Neutrophil (primary cell): ENCODE data around the gene TIMP4.

ENCODE experiments used
- H3K27ac ChIP-seq: fragments of 200-600 bp; sonication (generic); 2 replicates; pipeline ENCODE4 v1.5.1; 2016; ENCODE audit warnings: mild to moderate bottlenecking, moderate library complexity
- H3K27me3 ChIP-seq: fragments of 200-600 bp; sonication (generic); 2 replicates; pipeline ENCODE4 v1.6.0; 2016; ENCODE audit warnings: mild to moderate bottlenecking
- H3K36me3 ChIP-seq: fragments of 200-600 bp; sonication (generic); 2 replicates; pipeline ENCODE4 v1.5.1; 2017
- H3K4me1 ChIP-seq, 2 experiments: fragments of 200-600 bp in 1 of 2; sonication (generic) in 1 of 2; 1 replicate in 1 of 2; 2 replicates in 1 of 2; pipeline versions ENCODE4 v1.5.1 to v1.6.1; 2013 to 2016; ENCODE audit warnings: low read depth in 1 of 2, low read length in 1 of 2, mild to moderate bottlenecking in 1 of 2, moderate library complexity in 1 of 2; ENCODE audit not compliant: control insufficient read depth in 1 of 2, insufficient read depth in 1 of 2
- H3K4me3 ChIP-seq, 2 experiments: fragments of 200-600 bp in 1 of 2; sonication (generic) in 1 of 2; 1 replicate in 1 of 2; 2 replicates in 1 of 2; pipeline ENCODE4 v1.5.1; 2013 to 2016; ENCODE audit warnings: low read depth in 1 of 2, low read length in 1 of 2, mild to moderate bottlenecking in 1 of 2, moderate library complexity in 1 of 2
- H3K9me3 ChIP-seq: fragments of 200-600 bp; sonication (generic); 2 replicates; pipeline ENCODE4 v1.5.1; 2016
- TF ChIP-seq, protein P1 (sequence below): fragments of 200-600 bp; sonication (generic); IDR thresholded peaks from 2 replicates; pipeline ENCODE4 v1.5.1; 2016; ENCODE audit warnings: antibody characterized with exemption

Gene TIMP4

DNA sequence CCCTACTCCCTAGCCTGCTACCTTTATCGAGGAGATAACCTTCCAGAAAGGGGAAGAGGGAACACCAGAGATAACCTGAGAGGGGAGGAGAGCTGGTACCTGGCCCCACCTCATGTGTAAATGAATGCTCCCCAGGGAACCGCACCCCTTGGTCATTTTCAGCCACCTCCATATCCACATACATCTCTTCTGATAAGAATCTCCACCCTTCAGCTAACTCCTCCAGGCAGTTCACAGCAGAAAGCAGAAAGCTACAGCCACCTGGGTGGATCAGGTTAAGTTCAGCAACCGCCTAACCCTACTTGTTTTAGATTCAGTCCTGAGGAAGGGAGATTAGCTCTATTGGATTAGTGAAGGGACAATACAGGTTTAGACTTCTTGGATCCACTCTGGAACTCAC, 38.0 kb upstream of the TIMP4 start:
- Histone ChIP-seq H3K9me3 (no peaks in the 10 kb centered on the region), H3K4me3 (no peak overlapping the region), H3K36me3 (no peaks in the 10 kb centered on the region), H3K27me3 (no peaks in the 10 kb centered on the region), H3K4me1 (peaks cover 51 to 53% of the 10 kb centered on the region in 2 experiments), H3K27ac (no peak overlapping the region)
- TF ChIP-seq, protein P1, sequence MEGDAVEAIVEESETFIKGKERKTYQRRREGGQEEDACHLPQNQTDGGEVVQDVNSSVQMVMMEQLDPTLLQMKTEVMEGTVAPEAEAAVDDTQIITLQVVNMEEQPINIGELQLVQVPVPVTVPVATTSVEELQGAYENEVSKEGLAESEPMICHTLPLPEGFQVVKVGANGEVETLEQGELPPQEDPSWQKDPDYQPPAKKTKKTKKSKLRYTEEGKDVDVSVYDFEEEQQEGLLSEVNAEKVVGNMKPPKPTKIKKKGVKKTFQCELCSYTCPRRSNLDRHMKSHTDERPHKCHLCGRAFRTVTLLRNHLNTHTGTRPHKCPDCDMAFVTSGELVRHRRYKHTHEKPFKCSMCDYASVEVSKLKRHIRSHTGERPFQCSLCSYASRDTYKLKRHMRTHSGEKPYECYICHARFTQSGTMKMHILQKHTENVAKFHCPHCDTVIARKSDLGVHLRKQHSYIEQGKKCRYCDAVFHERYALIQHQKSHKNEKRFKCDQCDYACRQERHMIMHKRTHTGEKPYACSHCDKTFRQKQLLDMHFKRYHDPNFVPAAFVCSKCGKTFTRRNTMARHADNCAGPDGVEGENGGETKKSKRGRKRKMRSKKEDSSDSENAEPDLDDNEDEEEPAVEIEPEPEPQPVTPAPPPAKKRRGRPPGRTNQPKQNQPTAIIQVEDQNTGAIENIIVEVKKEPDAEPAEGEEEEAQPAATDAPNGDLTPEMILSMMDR = no peak

GRCh38 chr3:12195231-12195630, 36.5 kb upstream of the TIMP4 start:
- Histone ChIP-seq H3K4me3 (no peak overlapping the region), H3K9me3 (no peaks in the 10 kb centered on the region), H3K4me1 (peaks cover 54 to 55% of the 10 kb centered on the region in 2 experiments), H3K36me3 (no peaks in the 10 kb centered on the region), H3K27me3 (no peaks in the 10 kb centered on the region), H3K27ac (peak overlapping the region; percentile 81)
- TF ChIP-seq, protein P1 = no peak

DNA sequence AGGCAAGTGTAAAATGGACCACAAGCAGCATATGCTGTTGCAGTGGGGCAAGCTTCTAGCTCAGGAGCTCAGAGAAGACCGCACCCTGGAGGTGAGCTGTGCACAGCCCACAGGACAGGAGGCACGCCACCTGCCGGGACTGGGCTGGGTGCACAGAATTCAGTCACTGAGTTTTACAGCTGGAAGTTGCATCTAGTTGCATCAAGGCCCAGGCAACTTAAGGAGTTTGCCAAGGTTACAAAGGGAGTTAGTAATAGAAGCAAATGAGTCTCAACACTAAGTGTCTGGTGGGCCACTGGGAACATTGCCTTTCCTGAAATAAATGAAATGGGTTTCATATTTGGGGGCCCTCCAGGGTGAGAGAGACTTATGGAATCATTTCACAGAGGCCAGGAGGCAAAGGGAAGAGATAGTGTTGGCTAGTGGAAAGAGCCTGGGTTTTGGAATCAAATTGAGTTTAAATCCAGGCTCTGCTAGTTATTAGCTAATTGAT, 36.0 kb upstream of the TIMP4 start:
- Histone ChIP-seq H3K4me3 (peak overlapping the region; percentile 20 to 25), H3K27me3 (no peaks in the 10 kb centered on the region), H3K36me3 (no peaks in the 10 kb centered on the region), H3K9me3 (no peaks in the 10 kb centered on the region), H3K4me1 (peaks cover 59 to 60% of the 10 kb centered on the region in 2 experiments), H3K27ac (peak overlapping the region; percentile 81)
- TF ChIP-seq, protein P1 = peak; percentile 32

DNA sequence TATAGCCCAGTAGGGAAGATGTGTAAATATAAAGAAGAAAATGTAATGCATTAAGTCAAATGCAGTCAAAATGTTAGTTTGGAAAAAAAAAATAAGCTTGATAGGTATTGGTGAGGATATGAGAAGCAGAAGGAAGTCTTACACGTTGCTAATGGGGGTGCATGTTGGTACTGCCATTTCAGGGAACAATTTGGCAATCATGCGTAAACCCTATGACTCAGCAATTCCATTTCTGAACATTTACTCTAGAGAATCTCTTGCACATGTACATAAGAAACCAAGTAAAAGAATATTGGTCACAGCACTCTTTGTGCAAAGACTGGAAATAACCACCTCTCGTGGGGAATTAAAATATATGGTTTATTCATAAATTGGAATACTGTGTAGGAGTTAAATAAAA, 35.5 kb upstream of the TIMP4 start:
- H3K27me3 ChIP-seq = no peaks in the 10 kb centered on the region
- H3K27ac ChIP-seq = peak overlapping the region; percentile 81
- TF ChIP-seq, protein P1 = no peak

DNA sequence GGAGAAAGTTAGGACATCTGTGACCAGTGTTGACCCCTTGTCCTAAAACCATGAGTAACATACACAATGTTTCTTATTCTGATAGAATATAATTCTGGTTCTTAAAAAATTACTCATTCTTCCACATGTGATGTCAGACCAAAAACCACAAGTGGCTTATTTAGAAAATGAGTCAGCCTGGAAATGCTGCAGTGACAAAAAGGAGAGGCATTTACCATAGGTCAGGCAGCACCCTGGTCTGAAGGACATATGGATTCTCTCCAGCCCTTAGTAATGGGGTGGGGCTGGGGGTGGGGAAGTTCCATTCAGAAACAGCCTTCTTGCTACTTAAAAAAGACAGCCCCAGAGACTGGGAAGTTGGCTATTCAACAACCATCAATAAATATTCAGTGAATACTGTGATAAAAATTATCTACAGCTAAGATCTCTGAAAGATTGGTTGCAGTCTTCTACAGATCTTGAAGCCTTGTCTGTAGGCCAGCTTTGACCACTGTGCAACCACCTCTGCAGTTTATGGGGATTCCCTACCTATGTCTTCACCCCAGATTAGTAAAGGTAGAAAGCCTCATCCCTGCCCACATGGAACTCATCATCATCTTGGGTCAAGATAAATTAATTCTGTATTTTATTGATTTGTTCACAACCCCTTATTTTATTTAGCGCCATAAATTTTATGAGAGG, 34.9 kb upstream of the TIMP4 start:
- TF ChIP-seq, protein P1 = no peak
- Histone ChIP-seq H3K9me3 (no peaks in the 10 kb centered on the region), H3K4me1 (peaks cover 70 to 71% of the 10 kb centered on the region in 2 experiments), H3K4me3 (peak overlapping the region; percentile 20 to 25), H3K27ac (peak overlapping the region; percentile 81), H3K36me3 (no peaks in the 10 kb centered on the region), H3K27me3 (no peaks in the 10 kb centered on the region)

More for the DNA sequence above, 35.5 kb upstream of the TIMP4 start:
- Histone ChIP-seq H3K4me3 (peak overlapping the region; percentile 20 to 25), H3K4me1 (peaks cover 64 to 65% of the 10 kb centered on the region in 2 experiments), H3K9me3 (no peaks in the 10 kb centered on the region), H3K36me3 (no peaks in the 10 kb centered on the region)
